Activated CD4-positive, alpha-beta T cell treated with anti-CD3 and anti-CD28 coated beads, Interleukin-2, amount 50 U/mL, for 24 hours (primary cell): ENCODE data around the gene GPC1.
"Not testable (repeated sequence)": the region's sequence is repeated elsewhere in the genome, so short reads cannot be mapped to it uniquely, and the experiment has no call there.

ENCODE experiments used
- DNase-seq, 2 donors: peaks; one replicate each; pipeline ENCODE4 v3.0.0-alpha.2; 2020; ENCODE audit warnings: low read depth in 1 of 2, low spot score in 1 of 2

GPC1 gene

DNA sequence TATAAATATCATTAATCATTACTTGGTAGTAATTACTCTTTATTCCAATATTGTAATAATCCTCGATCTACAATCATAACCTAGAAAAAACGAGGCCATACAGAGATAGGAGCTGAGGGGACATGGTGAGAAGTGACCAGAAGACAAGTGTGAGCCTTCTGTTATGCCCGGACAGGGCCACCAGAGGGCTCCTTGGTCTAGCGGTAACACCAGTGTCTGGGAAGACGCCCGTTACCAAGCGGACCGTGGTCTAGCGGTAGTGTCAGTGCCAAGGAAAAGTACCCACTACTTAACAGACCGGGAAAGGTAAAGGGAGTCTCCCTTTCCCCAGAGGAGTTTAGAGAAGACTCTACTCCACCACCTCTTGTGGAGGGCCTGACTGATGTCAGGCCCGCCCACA is 59.5 kb downstream of the GPC1 start:
- DNase-seq, result not testable (repeated sequence)

DNA sequence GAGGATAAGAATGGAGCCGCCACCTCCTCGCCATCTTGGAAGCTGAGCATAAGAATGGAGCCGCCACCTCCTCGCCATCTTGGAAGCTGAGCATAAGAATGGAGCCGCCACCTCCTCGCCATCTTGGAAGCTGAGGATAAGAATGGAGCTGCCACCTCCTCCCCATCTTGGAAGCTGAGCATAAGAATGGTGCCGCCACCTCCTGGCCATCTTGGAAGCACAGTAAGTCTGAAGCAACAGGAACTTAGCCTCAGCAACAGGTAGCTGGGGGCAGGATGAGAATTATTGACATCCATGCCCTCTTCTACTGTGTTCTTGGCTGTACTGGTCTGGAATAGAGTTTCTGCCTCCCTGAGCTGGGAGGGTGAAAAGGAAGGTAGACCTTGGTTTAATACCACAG is 61.6 kb downstream of the GPC1 start:
- DNase-seq, result not testable (repeated sequence)

DNA sequence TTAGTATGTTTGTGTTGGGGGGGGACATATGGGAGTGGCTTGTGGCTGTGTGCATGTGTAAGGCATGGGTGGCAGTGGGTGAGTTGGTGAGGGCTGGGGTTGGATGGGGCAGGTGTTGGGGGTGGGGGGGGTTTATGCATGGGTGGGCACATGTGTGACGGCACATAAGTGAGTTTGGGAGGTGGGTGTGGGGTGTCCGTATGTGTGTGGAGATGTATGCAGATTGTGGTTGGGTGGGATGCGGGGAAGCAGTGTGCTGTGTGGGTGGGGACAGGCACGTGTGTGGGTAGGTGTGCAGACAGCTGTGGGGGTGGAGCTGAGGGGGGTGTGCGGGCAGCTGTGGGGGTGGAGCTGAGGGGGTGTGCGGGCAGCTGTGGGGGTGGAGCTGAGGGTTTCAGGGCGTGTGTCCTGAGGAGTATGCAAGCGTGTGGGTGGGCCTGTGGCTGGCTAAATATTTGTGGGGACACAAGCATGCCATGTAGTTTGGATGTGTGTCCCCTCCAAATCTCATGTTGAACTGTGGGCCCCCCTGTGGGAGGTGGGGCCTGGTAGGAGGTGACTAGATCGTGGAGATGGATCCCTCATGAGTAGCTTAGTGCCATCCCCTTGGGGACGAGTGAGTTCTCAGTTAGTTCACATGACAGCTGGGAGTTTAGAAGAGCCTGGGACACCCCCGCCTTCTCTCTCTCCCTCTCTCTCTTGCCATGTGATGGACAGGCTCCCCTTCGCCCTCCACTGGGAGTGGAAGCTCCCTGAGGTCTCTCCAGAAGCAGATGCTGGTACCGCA is 62.9 kb downstream of the GPC1 start:
- no peak for DNase-seq

DNA sequence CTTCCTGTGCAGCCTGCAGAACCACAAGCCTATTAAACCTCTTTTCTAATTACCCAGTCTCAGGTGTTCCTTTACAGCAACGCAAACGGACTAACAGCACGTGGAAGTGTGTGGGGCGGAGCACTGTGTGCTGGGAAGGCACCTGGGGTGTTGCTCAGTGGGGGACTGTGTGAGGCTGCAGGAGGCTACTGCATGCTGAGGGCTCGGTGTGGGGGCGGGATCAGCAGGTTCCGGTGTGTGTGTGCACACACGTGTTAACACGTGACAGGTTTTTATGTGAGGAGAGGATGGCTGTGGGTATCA is 63.4 kb downstream of the GPC1 start:
- DNase-seq, result no peak

DNA sequence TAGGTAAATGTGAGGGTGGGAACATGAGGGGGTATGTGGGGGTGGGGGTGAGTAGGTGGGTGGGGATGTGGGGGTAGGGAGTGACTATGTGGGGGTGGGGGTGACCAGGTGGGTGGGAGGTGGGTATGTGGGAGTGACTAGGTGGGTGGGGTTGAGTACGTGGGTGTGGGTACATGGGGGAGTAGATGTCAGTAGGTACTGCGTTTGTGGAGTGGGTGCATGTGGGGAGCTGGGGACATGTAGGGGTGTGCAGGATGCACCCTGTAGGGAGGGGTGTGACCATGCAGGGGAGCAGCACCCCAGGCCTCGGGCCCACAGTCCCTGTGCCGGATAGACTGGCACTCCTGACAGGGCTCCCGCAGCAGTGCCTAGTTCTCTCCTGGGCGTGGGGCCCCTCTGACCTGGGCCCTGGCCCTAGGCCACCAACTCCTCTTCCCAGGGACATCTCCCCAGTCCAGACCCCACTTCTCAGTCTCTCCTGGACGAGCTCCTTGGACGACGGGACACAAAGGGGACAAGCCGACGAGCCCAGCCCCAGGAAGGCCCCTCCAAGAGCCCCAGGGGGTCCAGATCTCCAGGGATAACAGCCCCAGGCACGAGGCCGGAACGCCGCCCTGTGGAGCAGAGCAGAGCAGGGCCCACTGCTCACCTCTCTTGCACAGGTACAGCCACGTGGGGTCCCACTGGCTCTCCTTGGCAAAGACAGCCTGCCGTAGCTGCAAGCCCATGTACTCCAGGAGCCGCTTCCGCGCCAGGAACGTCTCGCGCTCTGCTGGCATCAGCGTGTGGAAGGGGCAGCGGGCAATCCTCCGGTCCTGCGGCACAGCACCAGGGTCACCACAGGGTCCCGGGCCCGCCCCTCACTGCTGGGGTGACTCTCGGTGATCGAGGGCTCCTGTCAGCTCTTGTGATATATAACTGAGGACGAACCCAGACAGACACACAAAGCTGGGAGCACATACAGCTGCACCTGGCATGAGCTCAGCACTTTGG is 64.1 kb downstream of the GPC1 start:
- DNase-seq, result no peak

DNA sequence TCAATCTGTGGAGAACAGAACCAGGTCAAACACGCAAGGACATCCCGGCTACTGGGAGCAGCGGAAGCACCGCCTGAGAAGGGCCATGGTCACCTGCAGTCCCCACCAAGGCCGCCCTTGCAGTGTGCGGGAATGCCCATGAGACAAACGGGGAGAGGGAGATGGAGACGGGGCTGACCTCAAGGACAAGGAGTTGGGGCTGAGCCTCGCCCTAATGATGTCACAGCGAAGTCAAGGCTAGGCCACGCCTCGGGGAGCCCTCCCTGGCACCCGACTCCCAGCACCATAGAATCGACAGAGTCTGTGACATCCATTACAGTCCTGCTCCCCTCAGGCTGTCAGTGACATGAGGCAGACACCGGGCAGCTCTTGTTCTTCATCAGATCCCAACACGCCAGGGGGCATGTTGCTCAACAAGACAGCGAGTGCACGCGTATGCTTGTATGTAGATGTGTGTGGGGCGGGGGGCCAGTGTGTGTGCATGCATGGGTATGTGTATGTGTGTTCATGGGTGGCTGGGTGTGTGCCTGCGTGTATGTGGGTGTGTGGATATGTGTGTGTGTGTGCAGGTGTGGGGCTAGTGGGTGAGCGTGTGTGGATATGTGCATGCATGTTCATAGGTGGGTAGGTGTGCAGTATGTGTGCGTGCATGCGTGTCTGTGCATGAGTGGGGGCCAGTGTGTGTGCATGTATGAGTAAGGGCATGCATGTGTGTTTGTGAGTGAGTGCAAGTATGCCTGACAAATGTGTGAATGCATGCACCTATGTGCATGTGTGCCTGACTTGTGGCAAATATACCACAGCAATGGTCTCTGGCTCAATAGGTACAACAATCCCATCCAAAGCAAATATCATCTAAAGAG is 65.3 kb downstream of the GPC1 start:
- DNase-seq, result no peak

DNA sequence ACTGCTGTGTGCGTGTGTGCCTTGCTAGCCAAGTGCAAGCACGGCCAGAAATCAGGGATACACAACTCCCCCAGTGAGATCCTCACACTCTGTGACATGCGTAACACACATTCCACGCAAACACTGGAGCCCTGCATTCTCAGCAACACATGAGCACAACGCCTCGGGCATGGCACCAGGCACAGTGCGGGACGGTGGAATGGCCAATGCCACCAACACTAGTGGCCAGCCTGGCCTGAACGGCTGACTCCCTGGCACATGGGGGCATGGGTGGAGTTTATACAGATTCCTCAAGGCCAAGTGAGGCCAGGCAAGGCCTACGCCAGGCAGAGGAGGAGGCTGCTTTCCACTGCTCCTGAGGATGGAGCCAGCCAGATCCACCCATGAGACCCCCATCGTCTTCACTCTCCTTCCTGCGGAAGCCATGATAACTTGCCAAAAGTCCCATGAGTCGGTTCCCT is 66.1 kb downstream of the GPC1 start:
- DNase-seq, result no peak

DNA sequence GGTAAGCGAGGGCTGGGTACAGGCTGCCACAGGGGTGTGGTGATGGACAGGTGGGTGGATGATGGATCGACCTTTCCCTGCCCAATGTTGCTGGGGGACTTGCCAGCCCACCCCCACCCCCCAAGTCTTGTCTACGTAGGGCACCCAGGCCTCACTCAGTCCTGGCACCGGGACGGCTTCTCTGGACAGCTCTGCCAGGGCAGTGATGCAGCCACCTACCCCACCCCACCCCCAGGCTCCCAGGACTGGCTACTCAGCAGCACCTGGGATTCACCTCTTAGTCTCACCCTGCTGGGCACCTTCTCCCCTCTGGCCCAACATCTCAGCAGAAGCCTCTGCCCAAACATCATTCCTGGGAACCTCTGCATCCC is 66.6 kb downstream of the GPC1 start:
- DNase-seq, result no peak

DNA sequence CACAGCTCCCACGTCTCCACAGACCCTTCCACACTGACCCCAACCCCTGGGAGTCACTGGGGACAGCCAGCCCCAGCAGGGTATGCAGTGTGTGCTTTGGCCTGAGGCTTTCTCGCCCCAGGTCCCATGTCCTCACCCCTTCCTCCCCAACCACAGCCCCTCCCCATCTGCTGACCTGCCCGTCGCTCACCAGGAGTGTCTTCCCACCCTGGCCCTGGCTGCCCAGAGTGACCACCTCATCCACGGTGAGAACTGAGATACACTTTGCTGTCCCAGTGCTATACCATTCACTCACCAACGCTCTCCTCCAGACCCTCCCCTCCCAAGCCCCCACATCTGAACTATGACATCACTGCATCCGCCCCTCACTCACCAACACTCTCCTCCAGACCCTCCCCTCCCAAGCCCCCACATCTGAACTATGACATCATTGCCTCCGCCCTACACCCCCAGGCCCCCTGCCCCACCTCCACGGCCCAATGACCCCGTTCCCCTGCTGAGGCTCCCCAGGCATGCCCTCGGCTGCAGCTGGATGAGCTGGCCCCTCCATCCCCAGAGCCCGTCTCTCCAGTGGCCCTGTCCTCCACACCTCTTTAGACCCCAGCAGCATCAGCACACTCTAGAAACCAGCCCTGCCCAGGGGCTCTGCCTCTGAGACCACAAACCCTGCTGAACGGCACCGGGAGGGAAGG is 67.1 kb downstream of the GPC1 start:
- no peak for DNase-seq

DNA sequence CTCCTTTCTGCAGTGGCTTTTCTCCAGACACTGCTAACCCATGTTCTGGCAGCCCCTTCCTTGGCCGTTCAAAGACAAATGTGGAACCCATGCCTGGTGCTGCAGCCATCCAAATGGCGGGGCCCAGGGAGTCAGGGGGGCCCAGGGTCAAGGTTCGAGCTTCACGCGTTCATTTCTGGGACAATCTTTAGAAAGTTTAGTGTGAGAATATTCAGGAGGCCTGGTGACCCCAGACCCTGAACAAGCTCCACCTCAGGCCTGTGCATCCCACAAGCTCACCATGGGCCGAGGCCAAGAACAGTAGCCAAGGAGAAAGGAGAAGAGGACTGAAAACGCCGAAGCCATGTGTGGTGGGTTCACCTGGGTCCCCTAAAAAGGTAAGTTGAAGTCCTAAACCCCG is 67.9 kb downstream of the GPC1 start:
- DNase-seq, result no peak

DNA sequence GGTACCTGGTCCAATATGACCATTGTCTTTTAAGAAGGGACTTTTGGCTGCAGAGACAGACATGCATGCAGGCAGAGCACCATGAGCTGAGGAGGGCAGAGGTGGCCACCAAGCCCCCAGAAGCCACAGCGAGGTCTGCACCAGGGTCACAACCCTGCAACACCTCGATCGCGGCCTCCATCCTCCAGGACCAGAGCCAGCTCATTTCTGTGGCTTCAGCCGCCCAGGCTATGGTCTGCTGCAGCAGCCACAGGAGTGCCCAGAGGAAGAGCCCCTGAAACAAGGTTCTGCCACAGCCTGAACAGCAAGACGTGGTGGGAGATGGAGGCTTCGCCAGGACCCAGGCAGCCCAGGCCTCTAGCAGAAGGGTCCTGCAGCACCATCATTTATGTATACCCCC is 68.4 kb downstream of the GPC1 start:
- no peak for DNase-seq

DNA sequence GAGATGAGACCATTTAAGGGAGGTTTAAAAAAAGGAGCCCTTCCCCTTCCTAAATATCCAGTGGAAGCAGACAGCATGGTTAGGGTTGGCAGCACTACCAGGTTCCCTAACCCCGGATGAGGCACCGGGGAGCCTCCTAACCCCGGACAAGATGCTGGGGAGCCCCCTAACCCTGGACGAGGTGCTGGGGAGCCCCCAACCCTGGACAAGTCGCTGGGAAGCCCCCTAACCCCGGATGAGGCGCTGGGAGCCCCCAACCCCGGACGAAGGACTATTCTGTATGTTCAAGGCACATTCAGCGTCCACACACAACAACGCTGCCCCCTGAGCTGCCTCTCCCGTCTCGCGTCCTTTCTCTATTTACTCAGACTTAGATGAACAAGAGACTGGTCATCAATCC is 70.4 kb downstream of the GPC1 start:
- no peak for DNase-seq

DNA sequence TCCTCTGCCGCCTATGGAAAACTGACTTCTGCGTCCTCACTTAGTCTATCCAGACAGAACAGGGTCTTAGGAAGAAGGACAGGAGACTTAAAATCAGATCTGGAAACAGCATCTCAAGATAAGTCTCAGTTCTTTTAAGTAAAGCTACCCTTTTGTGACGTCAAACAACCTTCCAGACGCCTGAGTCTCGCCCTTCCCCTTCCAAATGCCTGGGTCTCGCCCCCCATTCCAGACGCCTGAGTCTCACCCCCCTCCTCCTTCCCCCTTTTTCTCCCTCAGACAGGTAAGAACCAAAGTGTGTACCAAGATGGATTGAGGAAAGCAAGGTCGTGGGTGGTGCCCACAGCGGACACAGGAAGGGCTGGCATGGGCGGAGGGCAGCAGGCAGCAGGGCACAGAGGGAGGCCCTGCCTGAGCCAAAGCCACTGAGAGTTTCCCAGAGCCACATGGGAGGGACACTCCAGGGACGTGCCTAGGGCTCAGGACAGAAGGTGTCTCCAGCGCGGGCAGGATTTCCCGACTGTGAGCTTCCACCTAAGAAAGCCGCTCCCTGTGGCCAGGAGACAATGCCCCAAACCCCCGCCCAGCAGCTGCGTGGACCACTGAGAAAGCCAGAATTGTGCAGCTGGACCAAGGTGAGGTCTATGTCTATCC is 71.1 kb downstream of the GPC1 start:
- no peak for DNase-seq

DNA sequence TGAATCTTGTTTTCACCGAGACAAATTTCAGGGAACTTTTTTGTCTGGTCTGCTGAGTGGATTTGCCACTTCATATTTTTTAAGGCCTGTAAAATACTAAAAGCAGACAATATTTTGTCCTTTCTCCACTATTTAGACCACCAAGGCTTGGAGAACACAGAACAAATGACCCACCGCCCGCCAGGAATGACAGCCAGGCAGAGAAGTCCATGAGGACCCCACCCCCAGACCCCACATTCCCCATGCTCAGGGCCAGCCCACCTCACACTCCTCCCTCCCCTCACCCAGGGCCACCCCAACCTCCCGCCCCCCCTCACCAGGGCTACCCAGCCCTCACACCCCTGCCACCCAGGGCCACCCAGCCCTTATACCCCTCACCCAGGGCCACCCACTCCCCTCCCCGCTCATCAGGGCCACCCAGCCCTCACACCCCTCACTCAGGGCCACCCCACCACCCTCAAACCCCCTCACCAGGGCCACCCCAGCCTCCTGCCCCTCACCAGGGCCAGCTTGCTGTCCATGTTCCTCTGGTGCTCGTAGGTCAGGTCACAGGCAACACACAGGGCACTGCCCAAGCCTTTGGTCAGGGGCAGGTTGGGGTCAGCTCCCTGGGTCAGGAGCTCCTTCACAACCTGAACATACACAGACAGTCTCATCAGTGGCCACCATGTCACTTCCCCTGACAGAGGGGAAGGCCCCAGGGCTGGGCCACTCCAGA is 71.8 kb downstream of the GPC1 start:
- no peak for DNase-seq

DNA sequence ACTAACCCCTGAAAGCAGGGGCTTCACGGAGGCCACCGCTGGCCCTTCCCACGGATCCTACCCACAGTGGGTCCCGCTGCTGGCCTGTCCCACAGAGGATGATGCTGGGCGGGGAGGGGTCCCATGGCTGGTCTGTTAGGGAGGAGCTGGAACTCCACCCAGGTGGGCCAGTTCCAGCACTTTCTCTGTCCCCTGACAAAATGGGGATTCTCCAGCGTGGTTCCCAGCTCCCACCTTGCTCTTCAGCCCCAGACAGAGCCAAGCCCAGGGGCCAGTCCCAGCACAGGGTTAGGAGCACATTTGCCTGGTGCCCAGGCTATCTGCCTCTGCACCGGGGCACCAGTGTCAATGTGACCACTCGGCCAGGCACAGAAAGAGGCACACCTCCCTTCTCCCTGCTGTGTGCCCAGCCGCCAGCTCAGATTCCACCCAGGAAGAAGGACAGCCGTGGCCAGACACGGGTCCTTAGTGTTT is 72.4 kb downstream of the GPC1 start:
- DNase-seq, result no peak

DNA sequence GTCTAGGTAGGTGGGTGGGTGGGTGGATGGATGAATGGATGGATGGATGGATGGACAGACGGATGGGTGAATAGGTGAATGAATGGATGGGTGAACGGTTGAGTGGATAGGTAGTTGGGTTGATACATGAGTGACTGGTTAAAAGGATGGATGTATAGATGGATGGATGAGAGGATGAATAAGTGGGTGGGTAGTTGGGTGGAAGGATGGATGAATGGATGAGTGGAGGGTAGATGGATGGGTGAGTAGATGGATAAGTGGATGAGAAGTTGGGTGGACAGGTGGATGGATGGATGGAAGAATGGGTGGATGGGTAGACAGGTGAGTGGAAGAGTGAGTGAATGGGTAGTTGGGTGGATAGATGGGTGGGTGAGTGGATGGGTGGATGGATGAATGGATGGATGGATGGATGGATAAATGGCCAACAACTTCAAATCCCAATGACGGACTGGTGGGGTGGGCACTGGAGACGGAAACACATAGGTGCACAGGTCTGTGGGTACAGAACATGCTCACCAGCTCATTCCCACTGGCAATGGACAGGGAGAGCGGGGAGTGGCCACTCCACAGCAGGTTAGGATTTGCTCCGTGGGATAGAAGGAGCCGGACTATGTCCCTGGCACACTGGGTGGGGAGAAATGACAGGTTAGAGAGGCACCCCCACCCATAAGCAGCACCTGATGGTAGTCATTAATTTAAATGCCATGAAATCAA is 73.5 kb downstream of the GPC1 start:
- no peak for DNase-seq

DNA sequence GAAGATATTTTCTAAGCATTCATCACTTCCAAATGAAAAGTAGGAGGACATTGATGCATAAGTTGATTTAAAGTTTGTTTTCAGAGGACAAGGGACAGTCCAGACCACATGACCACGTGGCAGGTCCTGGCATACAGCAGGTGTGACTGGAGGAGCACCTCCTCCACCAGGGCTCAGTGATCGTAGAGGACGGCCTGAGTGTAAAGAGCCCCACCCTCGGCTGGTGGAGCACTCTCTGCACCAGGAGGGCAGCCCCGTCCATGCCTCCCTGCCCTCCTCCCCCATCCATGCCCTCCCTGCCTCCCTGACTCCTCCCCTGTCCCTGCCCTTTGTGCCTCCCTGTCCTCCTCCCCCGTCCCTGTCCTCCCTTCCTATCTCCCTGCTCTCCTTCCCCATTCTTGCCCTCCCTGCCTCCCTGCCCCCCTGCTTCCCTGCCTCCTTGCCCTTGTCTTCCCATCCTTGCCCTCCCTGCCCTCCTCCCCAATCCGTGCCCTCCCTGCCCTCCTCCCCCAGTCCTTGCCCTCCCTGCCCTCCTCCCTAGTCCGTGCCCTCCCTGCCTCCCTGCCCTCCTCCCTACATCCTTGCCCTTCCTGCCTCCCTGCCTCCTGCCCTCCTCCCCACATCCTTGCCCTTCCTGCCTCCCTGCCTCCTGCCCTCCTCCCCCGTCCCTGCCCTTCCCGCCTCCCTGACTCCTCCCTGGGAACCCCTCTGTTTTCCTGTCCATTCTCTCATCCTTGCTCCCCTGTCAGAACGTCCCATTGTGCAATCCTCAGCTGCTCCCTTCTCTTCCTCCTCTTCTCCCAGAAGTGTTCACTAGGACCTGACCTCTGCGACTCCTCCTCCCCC is 74.4 kb downstream of the GPC1 start:
- no peak for DNase-seq
